HG02943 (cell line): ENCODE measurements around the gene OR2T3.
A peak's percentile ranks its signal among the peaks of the same experiment; 100 is the strongest.
"Not testable (repeated sequence)": the region's sequence is repeated elsewhere in the genome, so short reads cannot be mapped to it uniquely, and the experiment has no call there.

Experiments
- ATAC-seq: cut with Tn5 transposase; IDR thresholded peaks from one replicate; pipeline ENCODE4 v1.9.1; 2021; ENCODE audit warnings: mild to moderate bottlenecking, low read depth, moderate library complexity; ENCODE audit not compliant: unreplicated experiment

Gene OR2T3

GRCh38 chr1:248473051-248473450 is at the start of gene OR2T3:
Gene OR2T3 (plus strand): TSS chr1:248473351. CDS start chr1:248473351, 0 bp downstream.
- not testable (repeated sequence) for ATAC-seq

GRCh38 chr1:248427526-248428191 is 45.5 kb upstream of the OR2T3 start:
- peak; percentile 45 for ATAC-seq

GRCh38 chr1:248428192-248428533 is 45.0 kb upstream of the OR2T3 start:
- ATAC-seq = peak; percentile 98

- ATAC-seq = not testable (repeated sequence)
These were observed 41.5 kb upstream of the OR2T3 start for GRCh38 chr1:248431683-248432082.

GRCh38 chr1:248432201-248432600 is 41.0 kb upstream of the OR2T3 start:
- ATAC-seq = not testable (repeated sequence)

- not testable (repeated sequence) for ATAC-seq
These were observed 39.2 kb upstream of the OR2T3 start for GRCh38 chr1:248433811-248434415.

- ATAC-seq = not testable (repeated sequence)
These were observed 38.2 kb upstream of the OR2T3 start for GRCh38 chr1:248434913-248435312.

GRCh38 chr1:248436303-248436702 is 36.8 kb upstream of the OR2T3 start:
- ATAC-seq = not testable (repeated sequence)

- not testable (repeated sequence) for ATAC-seq
These were observed 34.5 kb upstream of the OR2T3 start for GRCh38 chr1:248438668-248439067.

- ATAC-seq = not testable (repeated sequence)
These were observed 33.9 kb upstream of the OR2T3 start for GRCh38 chr1:248439283-248439682.

- ATAC-seq = not testable (repeated sequence)
These were observed 30.5 kb upstream of the OR2T3 start for GRCh38 chr1:248442500-248443277.

GRCh38 chr1:248444603-248445002 is 28.5 kb upstream of the OR2T3 start:
- not testable (repeated sequence) for ATAC-seq

- not testable (repeated sequence) for ATAC-seq
These were observed 27.8 kb upstream of the OR2T3 start, which contains the start of gene OR2T2 for GRCh38 chr1:248445399-248445798. Gene OR2T2 (plus strand): TSS chr1:248445637. CDS start chr1:248452798, 7,161 bp downstream.

- peak; percentile 56 for ATAC-seq
These were observed 24.6 kb upstream of the OR2T3 start for GRCh38 chr1:248448409-248449074.

- ATAC-seq = not testable (repeated sequence)
These were observed 23.2 kb upstream of the OR2T3 start for GRCh38 chr1:248449821-248450465.

- peak; percentile 49 for ATAC-seq
These were observed 22.5 kb upstream of the OR2T3 start for GRCh38 chr1:248450466-248451145.

GRCh38 chr1:248453619-248454018 is 19.5 kb upstream of the OR2T3 start:
- ATAC-seq = not testable (repeated sequence)

GRCh38 chr1:248455045-248455444 is 18.1 kb upstream of the OR2T3 start:
- ATAC-seq = not testable (repeated sequence)

GRCh38 chr1:248456635-248457034 is 16.5 kb upstream of the OR2T3 start:
- ATAC-seq = not testable (repeated sequence)

GRCh38 chr1:248459117-248459516 is 14.0 kb upstream of the OR2T3 start:
- ATAC-seq = not testable (repeated sequence)
